ENCODE data around the gene ZFPL1. TPM values are rescaled to one million over a fixed set of nuclear protein-coding genes. Genes with fewer than 3 reads are reported as not detected.
A peak's percentile ranks its signal among the peaks of the same experiment; 100 is the strongest.

Gene ZFPL1
- total RNA-seq, 1 experiment from 2014 or later = 53.8 TPM

GRCh38 chr11:65120831-65121230, 36.8 kb downstream of the ZFPL1 start:
- H3K36me3 ChIP-seq (replicated peaks; ENCODE audit: control insufficient read depth, insufficient read depth, low read length) = peaks cover 37% of the 10 kb centered on the region
- H3K4me3 ChIP-seq (ENCODE audit: insufficient read depth, low read depth, low read length) = peak overlapping the region; percentile 98
- no peaks in the 10 kb centered on the region for H3K27me3 ChIP-seq (ENCODE audit: control insufficient read depth, insufficient read depth, low read length)
- DNase-seq = no peak

GRCh38 chr11:65121447-65121864, 37.4 kb downstream of the ZFPL1 start:
- Histone ChIP-seq H3K36me3 (replicated peaks; ENCODE audit: control insufficient read depth, insufficient read depth, low read length) (peaks cover 37% of the 10 kb centered on the region), H3K4me3 (ENCODE audit: insufficient read depth, low read depth, low read length) (peak overlapping the region; percentile 98), H3K27me3 (ENCODE audit: control insufficient read depth, insufficient read depth, low read length) (no peaks in the 10 kb centered on the region)
- peak; percentile 50 for DNase-seq

- Histone ChIP-seq H3K4me3 (ENCODE audit: insufficient read depth, low read depth, low read length) (peak within 1 kb of the TSS; percentile 98), H3K36me3 (replicated peaks; ENCODE audit: control insufficient read depth, insufficient read depth, low read length) (peaks cover 42% of the 10 kb centered on the region), H3K27me3 (ENCODE audit: control insufficient read depth, insufficient read depth, low read length) (no peaks in the 10 kb centered on the region)
- peak; percentile 98 for DNase-seq
Observed at GRCh38 chr11:65121865-65122696, 38.1 kb downstream of the ZFPL1 start, which contains the start of the genes FAU and MRPL49. Gene FAU (minus strand): TSS chr11:65122134. CDS start chr11:65121813, 321 bp downstream. Gene MRPL49 (plus strand): TSS chr11:65122321. CDS start chr11:65122347, 26 bp downstream.

GRCh38 chr11:65124480-65125196, 40.6 kb downstream of the ZFPL1 start:
- DNase-seq = no peak
- Histone ChIP-seq H3K27me3 (ENCODE audit: control insufficient read depth, insufficient read depth, low read length) (no peaks in the 10 kb centered on the region), H3K36me3 (replicated peaks; ENCODE audit: control insufficient read depth, insufficient read depth, low read length) (peaks cover 50% of the 10 kb centered on the region), H3K4me3 (ENCODE audit: insufficient read depth, low read depth, low read length) (no peak overlapping the region)

GRCh38 chr11:65125197-65126056, 41.4 kb downstream of the ZFPL1 start:
- no peaks in the 10 kb centered on the region for H3K27me3 ChIP-seq (ENCODE audit: control insufficient read depth, insufficient read depth, low read length)
- no peak for DNase-seq
- H3K36me3 ChIP-seq (replicated peaks; ENCODE audit: control insufficient read depth, insufficient read depth, low read length) = peaks cover 46% of the 10 kb centered on the region
- H3K4me3 ChIP-seq (ENCODE audit: insufficient read depth, low read depth, low read length) = no peak overlapping the region

- no peaks in the 10 kb centered on the region for H3K27me3 ChIP-seq (ENCODE audit: control insufficient read depth, insufficient read depth, low read length)
- H3K36me3 ChIP-seq (replicated peaks; ENCODE audit: control insufficient read depth, insufficient read depth, low read length) = peaks cover 46% of the 10 kb centered on the region
- peak; percentile 26 for DNase-seq
- no peak overlapping the region for H3K4me3 ChIP-seq (ENCODE audit: insufficient read depth, low read depth, low read length)
Observed at GRCh38 chr11:65126624-65127274, 42.7 kb downstream of the ZFPL1 start.

GRCh38 chr11:65127473-65128181, 43.6 kb downstream of the ZFPL1 start:
- no peak overlapping the region for H3K4me3 ChIP-seq (ENCODE audit: insufficient read depth, low read depth, low read length)
- no peaks in the 10 kb centered on the region for H3K27me3 ChIP-seq (ENCODE audit: control insufficient read depth, insufficient read depth, low read length)
- peak; percentile 38 for DNase-seq
- peaks cover 52% of the 10 kb centered on the region for H3K36me3 ChIP-seq (replicated peaks; ENCODE audit: control insufficient read depth, insufficient read depth, low read length)

GRCh38 chr11:65128182-65129145, 44.4 kb downstream of the ZFPL1 start:
- H3K36me3 ChIP-seq (replicated peaks; ENCODE audit: control insufficient read depth, insufficient read depth, low read length) = peaks cover 56% of the 10 kb centered on the region
- no peaks in the 10 kb centered on the region for H3K27me3 ChIP-seq (ENCODE audit: control insufficient read depth, insufficient read depth, low read length)
- DNase-seq = peak; percentile 28
- no peak overlapping the region for H3K4me3 ChIP-seq (ENCODE audit: insufficient read depth, low read depth, low read length)

- no peaks in the 10 kb centered on the region for H3K27me3 ChIP-seq (ENCODE audit: control insufficient read depth, insufficient read depth, low read length)
- no peak overlapping the region for H3K4me3 ChIP-seq (ENCODE audit: insufficient read depth, low read depth, low read length)
- DNase-seq = peak; percentile 72
- H3K36me3 ChIP-seq (replicated peaks; ENCODE audit: control insufficient read depth, insufficient read depth, low read length) = peaks cover 50% of the 10 kb centered on the region
Observed at GRCh38 chr11:65129649-65130441, 45.8 kb downstream of the ZFPL1 start.

GRCh38 chr11:65130631-65131416, 46.8 kb downstream of the ZFPL1 start:
- Histone ChIP-seq H3K4me3 (ENCODE audit: insufficient read depth, low read depth, low read length) (no peak overlapping the region), H3K36me3 (replicated peaks; ENCODE audit: control insufficient read depth, insufficient read depth, low read length) (peaks cover 42% of the 10 kb centered on the region), H3K27me3 (ENCODE audit: control insufficient read depth, insufficient read depth, low read length) (no peaks in the 10 kb centered on the region)
- DNase-seq = no peak

- Histone ChIP-seq H3K4me3 (ENCODE audit: insufficient read depth, low read depth, low read length) (no peak overlapping the region), H3K36me3 (replicated peaks; ENCODE audit: control insufficient read depth, insufficient read depth, low read length) (peaks cover 39% of the 10 kb centered on the region), H3K27me3 (ENCODE audit: control insufficient read depth, insufficient read depth, low read length) (no peaks in the 10 kb centered on the region)
- DNase-seq = no peak
Observed at GRCh38 chr11:65131417-65131776, 47.4 kb downstream of the ZFPL1 start.
